GM19455 (cell line): ENCODE results near the gene DNAH14.
"Not testable (repeated sequence)": the region's sequence is repeated elsewhere in the genome, so short reads cannot be mapped to it uniquely, and the experiment has no call there.

Source experiments
- ATAC-seq: cut with Tn5 transposase; IDR thresholded peaks from one replicate; pipeline ENCODE4 v1.9.1; 2021; ENCODE audit not compliant: unreplicated experiment

DNAH14 gene

GRCh38 chr1:225250432-225250831 lies 321.0 kb downstream of the DNAH14 start:
- peak; percentile 84 for ATAC-seq

DNA sequence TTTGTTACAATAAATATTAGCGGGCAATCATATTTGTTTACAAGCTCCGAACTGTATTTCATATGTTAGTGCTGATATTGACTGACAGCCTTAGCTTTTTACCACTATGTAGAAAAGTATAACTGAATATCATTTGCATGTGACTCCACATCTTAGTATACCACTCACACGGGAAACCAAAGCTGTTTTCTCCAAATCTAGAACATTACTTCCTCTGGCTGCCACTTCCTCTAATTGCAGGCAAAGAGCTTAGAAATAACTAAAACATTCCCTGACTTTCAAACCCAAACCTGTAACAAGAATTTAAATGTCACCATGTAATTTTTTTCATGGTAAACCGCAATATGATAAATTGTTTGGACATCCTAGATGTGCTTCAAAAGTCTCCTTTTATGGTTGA lies 323.7 kb downstream of the DNAH14 start:
- no peak for ATAC-seq

GRCh38 chr1:225253784-225254183 lies 324.3 kb downstream of the DNAH14 start:
- ATAC-seq = no peak

- no peak for ATAC-seq
Measured at GRCh38 chr1:225254676-225255075, 325.2 kb downstream of the DNAH14 start.

DNA sequence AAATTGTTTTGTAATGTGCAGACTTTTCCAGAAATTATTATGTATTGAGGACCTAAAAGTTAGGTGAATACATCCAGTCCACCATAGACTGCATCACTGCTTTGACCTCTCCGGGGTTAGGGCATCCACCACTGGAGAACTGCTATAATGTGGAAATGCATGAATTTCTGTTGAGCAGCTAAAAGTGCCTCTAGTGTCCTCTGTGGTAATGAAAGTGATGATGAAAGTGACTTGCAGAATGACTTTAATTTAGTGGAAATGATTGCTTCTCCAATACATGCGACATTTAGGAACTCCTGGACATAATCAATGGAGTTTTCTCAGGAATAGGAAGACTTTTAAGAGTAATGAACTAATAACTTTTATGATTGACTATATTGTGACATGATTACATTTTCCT lies 327.6 kb downstream of the DNAH14 start:
- ATAC-seq = no peak

- no peak for ATAC-seq
Measured at GRCh38 chr1:225258811-225259210, 329.3 kb downstream of the DNAH14 start.

GRCh38 chr1:225259542-225259941 lies 330.1 kb downstream of the DNAH14 start:
- ATAC-seq = no peak

DNA sequence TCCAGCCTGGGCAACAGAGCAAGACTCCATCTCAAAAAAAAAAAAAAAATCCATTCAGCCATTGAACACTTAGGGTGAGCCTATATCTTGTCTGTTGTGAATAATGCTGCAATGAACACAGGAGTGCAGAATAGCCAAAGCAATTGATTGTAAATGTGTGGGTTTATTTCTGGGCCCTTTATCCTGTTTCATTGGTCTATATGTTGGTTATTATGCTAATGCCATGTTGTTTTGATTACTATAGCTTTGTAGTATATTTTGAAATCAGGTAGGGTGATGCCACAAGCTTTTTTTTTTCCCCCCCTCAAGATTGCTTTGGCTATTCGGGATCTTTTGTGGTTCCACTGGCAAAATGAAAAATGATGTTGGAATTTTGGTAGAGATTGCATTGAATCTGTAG lies 330.8 kb downstream of the DNAH14 start:
- ATAC-seq = no peak

DNA sequence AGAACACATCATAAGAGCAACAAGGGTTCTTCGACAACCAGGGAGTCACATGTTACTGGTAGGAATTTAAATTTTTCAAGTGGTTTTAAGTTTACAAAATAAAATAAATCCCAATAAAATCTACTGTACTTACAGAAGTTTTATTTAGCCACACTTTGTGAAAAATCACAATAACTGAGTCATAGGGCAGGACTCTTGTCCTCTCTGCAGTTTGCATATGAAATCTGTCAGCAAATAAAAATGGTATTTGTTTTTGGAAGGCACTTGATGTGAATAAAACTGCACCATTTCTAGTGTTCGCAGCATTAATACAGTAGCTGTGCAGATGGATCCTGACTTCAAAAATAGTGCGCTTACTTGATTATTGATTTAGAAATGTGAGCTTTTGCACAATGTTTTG lies 348.0 kb downstream of the DNAH14 start:
- ATAC-seq = no peak

- ATAC-seq = no peak
Measured at GRCh38 chr1:225280563-225280962, 351.1 kb downstream of the DNAH14 start.

DNA sequence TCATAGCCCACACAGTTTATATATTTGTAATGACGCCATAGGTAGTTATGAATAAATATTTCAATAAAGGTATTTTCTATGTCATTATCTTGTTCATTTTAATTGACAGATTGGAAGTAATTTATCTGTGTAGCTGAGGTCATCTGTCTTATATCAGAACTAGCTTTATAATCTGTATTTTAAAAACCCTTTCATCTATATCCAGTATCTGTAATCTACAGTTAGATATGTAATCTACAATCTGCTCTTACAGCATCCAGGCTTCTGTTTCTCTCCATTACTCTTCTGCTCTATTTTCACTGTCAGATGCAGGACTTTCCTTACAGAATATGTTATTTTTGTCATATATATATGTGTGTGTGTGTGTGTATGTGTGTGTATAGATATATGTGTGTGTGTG lies 360.8 kb downstream of the DNAH14 start:
- ATAC-seq = no peak

GRCh38 chr1:225299624-225300023 lies 370.1 kb downstream of the DNAH14 start:
- no peak for ATAC-seq

DNA sequence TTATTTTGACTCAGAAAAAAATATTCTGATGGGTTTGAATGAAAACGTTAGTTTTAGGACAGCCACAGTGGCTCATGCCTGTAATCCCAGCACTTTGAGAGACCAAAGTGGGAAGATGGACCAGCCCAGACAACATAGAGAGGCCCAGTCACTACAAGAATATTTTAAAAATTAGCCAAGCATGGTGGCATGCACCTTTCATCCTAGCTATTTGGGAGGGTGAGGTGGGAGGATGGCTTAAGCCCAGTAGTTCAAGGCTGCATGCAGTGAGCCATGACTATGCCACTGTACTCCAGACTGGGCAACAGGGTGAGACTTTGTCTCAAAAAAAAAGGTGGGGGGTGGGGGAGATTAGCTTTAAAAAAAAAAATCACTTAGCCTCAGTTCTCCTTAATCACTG lies 370.9 kb downstream of the DNAH14 start:
- ATAC-seq = no peak

DNA sequence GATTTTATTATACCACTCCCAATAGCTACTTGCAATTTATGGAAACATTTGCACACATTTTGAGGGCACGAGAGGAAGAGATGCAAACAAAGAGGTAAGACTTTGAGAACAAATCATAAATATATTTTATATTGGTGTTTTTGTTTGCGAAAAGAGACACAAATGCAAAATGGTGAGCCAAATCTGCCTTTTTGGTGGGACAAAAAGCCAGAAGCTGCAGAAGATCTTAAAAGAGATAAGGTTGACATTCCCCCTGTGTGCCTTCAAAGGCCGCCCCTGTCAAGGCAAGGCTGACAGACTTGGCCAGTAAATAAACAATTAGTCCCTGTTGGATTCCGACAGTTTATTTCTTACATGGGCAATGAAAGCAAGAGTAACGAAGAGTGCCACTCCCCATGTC lies 375.5 kb downstream of the DNAH14 start:
- ATAC-seq = no peak

DNA sequence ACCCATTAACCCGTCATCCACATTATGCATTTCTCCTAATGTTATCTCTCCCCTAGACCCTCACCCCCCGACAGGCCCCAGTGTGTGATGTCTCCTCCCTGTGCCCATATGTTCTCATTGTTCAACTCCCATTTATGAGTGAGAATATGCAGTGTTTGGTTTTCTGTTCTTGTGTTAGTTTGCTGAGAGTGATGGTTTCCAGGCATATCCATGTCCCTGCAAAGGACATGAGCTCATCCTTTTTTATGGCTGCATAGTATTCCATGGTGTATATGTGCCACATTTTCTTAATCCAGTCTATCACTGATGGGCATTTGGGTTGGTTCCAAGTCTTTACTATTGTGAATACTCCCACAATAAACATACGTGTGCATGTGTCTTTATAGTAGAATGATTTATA lies 381.1 kb downstream of the DNAH14 start:
- not testable (repeated sequence) for ATAC-seq

DNA sequence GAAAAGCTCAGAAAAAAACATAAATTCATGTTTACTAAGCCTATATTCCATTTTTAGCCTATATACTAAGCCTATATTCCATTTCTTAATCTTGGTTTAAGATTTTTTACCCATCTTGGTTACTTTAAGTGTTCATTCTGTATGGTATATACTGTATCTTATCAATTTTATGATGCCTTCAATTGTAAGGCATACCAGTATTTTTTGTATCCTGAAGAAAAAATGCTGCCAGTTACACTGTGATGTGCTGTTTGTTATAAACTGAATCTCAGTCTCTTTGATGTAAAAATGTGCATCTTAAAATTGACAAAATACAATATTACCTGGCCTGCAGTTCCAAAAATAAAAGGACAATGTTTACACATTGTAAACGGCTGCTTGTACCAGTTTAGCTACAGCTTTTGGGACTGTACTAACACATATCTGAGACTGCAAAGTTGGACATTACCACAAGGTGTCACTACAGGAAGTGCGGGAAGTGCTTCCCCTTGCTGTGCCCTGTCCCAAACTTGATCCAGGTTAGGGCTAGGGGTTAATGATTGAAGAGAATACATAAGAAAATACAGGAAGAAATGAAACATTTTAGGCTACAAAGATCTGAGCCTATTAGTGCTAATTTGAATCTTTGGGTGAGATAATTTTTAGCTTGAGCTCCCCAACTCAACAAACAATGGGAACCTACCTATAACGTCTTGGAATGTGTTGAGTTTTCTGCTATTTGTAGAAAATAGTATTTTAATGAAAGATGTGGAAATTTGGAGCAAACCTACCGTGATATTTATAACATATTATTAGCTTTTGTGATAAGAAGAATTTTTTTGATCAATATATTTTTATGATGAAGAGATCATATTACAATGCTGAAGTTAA lies 389.5 kb downstream of the DNAH14 start:
- peak; percentile 91 for ATAC-seq

DNA sequence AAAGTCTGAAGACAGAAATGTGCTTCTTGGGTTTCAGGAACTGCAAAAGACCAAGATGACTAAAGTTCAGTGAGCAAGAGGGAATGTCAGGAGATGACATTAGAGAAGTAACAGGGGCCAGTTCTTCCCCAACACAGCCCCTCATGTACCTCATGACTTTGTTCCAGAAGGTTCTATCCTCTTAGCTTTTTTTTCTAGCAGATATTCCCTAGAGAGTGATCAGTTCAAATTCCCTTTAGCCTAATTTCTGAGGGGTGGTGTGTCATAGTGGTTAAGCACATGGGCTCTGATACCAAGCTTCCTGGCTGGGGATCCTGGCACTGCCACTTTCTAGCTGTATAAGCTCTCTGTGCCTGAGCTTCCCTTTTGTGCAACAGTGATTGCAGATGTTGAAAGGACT lies 390.4 kb downstream of the DNAH14 start:
- ATAC-seq = no peak

GRCh38 chr1:225321784-225322183 lies 392.3 kb downstream of the DNAH14 start:
- ATAC-seq = no peak

DNA sequence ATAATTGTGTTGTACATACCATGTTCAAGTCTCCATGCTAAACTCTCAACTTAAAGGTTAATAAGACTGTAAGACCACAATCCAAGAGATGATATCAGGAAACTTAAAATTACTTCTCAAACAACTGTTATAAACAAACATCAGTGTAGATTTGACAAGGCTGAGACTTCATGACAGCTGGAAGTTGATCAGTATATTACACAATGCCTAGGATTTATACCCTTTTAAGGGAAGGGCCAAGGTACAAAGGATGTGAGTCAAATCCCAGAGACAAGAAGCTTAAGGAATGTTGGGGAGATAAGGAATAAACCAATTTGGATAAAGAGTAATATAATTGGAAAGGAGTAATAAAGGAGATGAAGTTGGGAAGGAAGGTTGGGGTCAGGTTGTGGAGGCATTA lies 399.6 kb downstream of the DNAH14 start:
- no peak for ATAC-seq

DNA sequence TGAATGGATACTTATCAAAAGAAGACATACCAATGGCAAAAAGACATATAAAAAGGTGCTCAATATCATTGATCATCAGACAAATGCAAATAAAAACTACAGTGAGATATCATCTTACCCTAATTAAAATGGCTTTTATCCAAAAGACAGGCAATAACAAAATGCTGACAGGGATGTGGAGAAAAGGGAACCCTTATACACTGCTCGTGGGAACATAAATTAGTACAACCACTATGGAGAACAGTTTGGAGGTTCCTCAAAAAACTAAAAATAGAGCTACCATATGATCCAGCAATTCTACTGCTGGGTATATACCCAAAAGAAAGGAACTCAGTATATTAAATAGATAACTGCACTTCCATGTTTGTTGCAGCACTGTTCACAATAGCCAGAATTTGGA lies 400.5 kb downstream of the DNAH14 start:
- ATAC-seq = not testable (repeated sequence)

- ATAC-seq = no peak
Measured at GRCh38 chr1:225332686-225333085, 403.2 kb downstream of the DNAH14 start.

DNA sequence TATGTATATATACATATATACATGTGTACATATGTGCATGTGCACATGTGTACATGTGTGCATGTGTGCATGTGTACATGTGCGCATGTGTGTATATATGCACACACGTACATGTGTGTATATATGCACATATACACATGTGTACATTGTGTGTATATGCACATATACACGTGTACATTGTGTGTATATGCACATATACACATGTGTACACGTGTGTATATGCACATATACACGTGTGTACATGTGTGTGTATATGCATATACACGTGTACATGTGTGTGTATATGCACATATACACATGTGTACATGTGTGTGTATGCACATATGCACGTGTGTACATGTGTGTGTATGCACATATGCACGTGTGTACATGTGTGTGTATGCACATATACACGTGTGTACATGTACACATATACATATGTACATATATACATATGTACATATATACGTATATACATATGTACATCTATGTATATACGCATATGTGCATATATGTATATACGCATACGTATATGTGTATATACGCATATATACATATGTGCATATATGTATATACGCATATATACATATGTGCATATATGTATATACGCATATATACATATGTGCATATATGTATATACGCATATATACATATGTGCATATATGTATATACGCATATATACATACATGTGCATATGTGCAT lies 405.8 kb downstream of the DNAH14 start:
- ATAC-seq = not testable (repeated sequence)
